Stimulated activated CD4-positive, alpha-beta T cell treated with anti-CD3 and anti-CD28 coated beads, TNF-alpha, amount 100 ng/mL, for 24 hours (primary cell): ENCODE measurements around the gene GAS2L2.

Experiments
- DNase-seq, 3 experiments: peaks; one replicate each; pipeline ENCODE4 v3.0.0-alpha.2; 2020; ENCODE audit warnings: low read depth in 3 of 3

Gene GAS2L2

GRCh38 chr17:35747540-35748017, 5.5 kb downstream of the GAS2L2 start:
- peak; percentile 54 to 79 (median 64) for DNase-seq

DNA sequence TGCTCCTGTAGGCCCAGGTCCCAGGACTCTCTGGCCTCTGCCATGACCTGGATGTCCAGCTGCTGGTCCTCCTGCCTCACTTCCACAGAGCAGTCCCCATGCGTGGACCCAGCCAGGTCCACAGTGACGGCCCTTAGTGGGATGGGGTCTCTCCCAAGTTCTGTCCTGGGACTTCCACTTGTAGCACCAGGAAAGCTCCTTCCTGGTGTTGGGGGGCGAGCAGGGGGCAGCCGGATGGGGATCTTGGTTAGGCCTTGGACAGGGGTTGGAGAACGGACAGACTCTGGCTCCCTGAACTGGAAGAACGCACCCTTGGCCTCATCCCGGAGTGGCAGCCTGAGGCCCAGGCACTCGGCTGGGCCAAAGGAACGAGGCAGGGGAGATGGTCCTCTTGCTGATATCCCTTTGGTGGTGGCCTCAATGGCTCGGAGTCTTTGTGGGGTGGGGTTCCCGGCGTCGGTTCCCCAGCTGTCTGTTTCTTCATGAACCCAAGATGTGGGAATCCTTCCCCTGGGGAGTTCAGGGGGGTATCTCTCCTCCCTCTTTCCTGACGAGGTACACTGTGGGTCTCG, 7.2 kb downstream of the GAS2L2 start:
- DNase-seq = no peak

DNA sequence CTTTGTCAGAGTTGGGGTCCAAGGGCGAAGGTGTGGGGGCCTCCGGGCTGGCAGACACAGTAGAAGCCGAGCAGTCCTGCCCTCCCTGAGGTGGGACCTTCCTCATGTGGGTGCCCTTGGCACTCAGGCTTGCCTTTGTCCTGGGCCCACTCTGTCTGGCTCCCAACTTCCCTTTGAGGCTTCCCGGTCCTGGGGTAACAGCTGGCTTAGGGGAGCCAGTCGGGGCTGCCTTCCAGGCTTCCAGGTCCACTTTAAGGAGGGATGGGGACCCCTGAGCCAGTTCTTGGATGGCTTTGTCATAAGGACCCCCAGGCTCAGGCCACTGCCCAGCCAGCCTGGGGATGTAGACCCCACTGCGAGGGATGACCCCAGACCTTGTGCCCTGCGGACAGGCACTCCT, 7.8 kb downstream of the GAS2L2 start:
- DNase-seq = no peak

DNA sequence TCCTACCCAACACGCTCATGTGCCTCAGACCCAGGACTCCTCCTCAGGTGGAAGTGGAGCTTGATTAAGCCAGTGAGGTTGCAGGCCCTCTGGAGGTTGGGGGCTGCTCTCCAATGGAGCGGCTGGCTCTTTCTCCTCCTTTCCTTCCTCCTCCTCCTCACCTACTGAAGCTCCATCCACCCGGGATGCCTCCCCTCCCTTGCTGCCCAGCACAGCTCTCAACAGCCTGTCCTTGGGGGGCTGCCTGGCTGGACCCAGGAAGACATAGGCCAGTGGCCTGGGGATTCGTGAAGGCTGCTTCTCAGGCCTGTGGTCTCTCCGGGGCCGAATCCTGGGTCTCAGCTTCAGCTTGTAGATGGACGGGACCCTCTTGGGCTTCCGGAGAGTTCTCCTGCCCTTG, 8.2 kb downstream of the GAS2L2 start:
- DNase-seq = no peak

DNA sequence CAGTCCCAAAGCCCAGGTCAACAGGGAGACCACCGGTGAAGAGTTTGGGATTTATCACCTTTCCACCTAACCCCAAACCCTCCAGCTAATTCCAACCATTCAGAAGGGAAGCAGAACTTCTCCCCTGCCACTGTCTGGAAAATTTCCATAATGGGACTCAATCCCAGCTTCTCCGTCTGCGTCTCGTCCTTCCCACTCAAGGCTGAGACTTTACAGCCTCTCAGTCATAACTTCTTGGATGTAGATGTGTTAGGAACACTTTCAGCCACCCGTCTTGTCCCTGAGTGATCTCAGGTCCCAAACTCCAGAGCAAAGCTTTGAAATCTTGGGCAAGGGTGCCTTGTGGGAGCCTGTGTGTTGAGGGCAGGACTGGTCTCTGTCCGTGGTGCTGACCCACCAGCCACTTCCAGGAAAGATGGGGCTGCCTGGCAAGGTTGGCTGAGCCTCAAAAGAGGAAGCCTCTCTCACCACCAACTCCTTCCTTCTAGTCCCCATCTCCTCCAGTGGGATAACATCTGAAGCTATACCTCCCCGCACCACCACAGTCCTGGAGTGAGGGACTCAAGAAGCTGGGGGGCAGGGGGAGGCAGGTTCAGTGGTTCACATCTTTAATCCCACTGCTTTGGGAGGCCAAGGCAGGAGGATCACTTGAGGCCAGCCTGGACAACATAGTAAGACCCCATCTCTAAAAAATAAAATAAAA, 9.3 kb downstream of the GAS2L2 start:
- DNase-seq = no peak

- DNase-seq = no peak
Observed at GRCh38 chr17:35742896-35743477, 10.1 kb downstream of the GAS2L2 start.

DNA sequence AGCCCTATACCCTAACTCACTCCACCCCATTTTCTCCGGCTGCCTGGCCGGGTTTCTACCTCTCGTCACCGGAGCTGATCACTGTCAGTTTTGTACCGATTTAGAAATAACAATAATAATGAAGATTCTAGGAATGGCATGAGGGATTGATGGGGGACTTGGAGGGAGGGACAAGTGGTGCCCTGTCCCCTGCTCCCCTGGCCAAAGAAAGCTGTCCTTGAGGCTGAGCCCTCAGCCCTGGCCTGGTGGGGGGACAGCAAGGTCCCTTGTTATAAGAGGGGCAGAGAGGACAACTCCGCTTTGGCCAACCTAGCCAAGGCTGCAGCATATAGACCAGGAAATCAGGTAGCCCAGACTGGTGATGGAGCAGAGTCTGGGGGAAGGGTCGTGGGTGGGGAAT, 10.5 kb downstream of the GAS2L2 start:
- no peak for DNase-seq

DNA sequence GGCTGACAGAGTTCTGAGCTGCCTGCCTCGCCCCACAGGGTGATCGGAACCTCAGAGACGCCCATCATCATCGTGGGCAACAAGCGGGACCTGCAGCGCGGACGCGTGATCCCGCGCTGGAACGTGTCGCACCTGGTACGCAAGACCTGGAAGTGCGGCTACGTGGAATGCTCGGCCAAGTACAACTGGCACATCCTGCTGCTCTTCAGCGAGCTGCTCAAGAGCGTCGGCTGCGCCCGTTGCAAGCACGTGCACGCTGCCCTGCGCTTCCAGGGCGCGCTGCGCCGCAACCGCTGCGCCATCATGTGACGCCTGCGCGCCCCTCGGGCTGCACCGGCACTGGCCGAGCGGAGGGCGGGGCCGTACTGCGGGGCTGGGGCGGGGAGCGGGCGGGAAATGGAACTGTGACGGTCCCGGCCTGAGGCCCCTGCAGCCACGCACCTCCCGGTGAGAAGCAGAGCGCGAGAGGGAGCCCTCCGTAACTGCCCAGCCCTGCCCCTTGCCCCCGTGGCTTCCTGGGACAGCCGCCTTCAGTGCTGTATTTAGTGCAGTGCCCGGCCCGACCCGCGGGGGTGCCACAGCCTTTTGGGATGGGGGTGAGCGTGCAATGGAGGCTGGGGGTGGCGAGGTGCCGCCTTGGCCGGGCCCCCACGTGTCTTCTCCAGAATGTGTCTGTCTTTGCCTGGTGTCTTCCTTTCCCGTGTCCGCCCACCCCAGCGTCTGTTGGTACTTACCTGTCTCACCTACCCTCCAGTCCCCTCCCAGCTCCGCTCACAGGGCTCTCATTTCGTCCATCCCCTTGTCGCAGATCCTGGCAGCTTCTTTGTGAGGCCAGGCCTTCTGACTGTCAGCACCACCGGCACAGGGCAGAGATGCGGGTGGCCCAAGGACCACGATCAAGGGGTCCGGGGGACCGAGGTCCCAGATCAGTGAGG, 11.8 kb downstream of the GAS2L2 start:
- DNase-seq = peak in 1 of 3 experiments; percentile 33

- DNase-seq = no peak
Observed at GRCh38 chr17:35740216-35740615, 12.8 kb downstream of the GAS2L2 start.

DNA sequence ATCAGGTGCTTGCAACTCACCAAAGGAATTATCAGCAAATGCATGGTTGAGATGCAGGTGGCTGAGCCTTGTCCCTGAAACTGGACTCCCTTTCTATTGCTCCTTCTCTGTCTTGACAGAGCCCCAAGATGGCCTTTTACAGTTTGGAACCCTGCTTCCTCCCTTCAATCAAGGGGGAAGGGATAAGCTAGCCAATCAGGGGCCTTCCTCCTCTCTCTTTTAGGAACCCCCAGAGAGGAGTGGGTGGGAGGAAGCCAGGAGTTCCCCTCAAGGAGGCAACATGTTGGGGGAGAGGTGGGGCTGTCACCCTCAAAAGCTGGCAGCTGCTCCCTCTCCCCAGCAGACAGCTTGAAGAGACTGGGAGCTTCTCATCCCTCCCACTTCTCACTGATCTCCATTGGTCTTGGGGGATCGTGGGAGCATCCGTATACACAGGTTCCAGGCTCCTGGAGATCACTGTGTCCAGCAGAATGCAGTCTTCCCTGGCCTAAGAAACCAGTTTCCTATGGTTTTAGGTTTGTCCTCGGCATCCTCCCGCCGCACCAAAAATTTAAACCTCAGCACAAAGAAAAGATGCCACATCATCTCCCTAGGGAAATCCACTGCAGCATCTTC, 14.4 kb downstream of the GAS2L2 start:
- DNase-seq = no peak

DNA sequence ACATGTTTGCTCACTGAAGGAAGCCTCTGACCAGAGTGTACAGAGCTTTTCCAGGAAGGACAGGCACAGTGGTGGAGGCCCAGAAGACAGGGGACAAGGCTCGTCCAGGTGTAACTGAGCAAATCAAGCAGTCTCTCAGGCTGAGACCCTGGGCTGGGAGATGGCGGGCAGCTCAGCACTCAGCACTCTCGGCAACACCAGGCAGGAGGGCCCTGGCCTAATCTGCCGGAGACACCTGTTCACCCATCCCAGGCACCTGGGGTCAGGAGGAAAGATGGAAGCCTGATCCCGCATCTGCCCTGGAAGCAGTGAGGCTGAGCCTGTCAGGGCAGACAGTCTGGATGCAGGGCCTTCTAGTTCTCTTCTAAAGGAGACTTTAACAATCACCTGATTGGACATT, 16.8 kb downstream of the GAS2L2 start:
- no peak for DNase-seq

DNA sequence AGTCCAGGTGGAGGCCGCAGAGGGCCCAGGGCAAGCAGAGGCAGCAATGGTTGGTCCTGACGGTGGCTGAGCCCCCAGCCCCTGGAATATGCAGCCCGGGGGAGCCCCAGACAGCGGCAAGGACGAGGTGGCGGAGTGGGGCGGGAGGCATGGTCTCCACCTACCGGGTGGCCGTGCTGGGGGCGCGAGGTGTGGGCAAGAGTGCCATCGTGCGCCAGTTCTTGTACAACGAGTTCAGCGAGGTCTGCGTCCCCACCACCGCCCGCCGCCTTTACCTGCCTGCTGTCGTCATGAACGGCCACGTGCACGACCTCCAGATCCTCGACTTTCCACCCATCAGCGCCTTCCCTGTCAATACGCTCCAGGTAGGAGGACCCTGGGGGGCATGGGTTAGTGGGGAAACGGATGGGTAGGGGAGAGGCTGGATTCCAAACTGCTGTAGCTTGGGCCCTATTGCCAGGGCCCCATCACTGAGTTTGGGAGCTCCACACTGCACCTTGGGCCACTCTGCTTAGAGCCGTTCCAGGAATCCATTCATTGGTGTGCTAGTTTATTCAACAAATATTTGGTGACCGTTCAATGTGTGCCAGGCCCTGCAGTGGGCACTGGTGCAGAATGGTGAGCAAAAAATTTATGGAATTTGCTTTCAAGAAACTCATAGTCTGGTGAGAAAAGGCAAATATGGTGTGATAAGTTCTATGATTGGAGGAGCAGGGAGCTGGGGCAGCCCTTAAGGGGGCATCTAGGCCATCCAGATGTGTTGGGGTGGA, 17.8 kb downstream of the GAS2L2 start:
- no peak for DNase-seq

DNA sequence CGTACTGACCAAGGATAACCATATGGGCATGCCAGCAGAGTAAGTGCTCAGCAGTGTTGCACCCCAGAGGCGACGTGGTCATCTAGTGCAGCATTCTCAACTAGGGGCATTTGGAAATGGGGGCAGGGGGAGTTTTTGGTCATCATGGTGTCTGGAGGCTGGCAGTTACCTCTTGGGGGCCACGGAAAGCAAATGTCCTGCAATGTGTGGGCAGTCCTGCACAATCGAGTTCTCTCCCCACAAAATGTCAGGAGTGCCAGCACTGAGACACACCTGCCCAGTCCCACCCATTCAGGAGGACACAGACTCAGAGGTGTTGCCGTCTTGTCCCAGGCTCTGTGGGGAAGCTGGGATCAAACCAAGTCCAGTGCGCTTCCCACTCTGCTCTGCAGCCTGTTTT, 18.6 kb downstream of the GAS2L2 start:
- no peak for DNase-seq

DNA sequence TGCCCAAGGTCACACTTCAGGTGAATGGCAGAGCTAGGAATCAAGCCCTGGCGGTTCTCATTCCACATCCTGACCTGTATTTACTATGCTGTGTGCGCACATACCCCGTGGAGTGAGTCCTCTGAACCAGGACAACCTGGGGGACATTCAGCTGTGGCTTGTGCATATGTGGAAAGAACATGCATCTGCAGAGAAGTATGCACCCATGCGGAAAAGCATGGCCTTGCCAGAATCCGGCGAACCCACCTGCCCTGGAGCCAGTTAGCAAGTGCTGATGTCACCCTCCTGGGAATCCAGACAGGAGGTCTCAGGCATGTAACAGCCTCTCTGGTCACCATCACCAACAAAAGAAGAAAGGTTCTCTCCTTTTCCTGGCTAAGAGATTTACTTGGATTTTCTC, 19.7 kb downstream of the GAS2L2 start:
- DNase-seq = no peak

- no peak for DNase-seq
Observed at GRCh38 chr17:35732806-35733136, 20.3 kb downstream of the GAS2L2 start.

DNA sequence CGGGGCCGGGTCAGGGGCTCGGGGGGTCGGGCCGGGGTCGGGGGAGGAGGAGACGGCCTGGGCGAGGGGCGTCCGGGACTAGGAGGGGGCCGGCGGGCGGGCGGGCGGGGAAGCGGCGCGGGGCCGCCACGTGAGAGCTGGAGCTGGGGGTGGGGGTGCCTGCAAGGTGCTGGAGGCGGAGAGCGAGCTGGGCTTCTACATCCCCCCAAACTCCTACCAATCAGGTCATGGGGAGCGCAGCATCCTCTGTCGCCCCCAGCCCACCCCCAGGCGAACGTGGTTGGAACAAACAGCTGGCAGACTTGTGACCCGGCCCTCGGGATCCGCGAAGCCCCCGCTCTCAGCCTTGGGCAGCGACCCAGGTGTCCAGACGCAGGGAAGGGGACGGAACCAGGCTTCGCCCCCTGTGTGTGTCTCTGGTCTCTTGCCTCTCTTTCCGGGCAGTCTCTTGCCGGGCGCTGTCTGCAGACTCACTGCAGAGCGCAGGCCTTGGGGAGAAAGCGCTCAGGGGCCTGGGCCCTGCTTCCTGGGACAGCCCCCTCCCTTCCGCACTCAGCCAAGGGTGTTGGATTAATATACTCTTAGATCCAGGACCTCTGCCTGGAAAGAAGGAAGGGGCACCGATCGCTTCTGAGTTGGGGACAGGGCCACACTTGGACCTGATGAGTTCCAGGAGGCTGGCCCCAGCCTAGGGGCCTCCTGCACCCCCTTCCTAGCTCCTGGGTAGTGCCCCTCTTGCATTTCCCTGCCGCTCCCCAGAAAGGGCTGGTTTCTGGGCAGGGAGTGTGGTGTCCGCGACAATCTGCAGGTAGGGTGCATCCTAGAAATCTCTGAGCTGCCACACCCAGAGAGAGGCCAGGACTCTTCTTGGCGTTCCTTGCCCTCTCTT, 20.9 kb downstream of the GAS2L2 start:
- DNase-seq = no peak

DNA sequence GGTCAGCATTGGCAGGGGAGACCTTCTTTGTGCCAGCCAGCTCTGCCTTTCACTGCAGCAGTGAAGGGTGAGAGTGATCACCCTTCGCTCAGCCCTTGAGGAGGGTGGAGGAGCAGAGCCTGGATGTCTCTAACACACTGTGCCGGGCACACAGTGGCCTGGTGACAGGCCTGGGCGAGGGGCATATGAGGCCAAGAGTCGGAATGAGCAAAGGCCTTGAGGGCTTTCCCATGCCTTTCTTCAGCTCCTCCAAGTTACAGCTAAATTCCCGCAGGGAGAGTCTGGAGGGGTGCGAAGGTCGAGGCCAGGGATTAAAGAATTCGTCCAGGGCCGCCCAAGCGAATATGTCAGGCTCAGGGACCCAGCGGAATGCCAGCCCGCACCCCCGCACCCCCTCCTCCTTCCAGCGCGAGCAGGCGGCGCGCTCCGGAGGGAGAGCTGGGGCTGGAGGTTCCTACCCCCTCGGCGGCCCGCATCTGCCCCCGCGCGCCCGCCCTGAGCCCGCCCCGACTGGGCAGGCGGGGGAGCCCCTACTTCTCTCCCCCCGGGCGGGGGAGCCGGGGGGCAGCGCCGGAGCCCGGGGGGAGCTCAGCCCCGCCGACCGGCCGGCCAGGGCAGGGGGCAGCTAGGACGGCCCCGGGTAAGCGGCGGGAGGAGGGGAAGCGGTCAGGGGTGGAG, 21.7 kb downstream of the GAS2L2 start, which contains the start of gene RASL10B:
TSS of gene RASL10B (plus strand) at position 401 of the 678 bp plus-strand sequence. CDS start 3,546 bp downstream, outside the sequence.
- DNase-seq = peak in 2 of 3 experiments; percentile 18 to 59

- DNase-seq = no peak
Observed at GRCh38 chr17:35730400-35731005, 22.5 kb downstream of the GAS2L2 start.

DNA sequence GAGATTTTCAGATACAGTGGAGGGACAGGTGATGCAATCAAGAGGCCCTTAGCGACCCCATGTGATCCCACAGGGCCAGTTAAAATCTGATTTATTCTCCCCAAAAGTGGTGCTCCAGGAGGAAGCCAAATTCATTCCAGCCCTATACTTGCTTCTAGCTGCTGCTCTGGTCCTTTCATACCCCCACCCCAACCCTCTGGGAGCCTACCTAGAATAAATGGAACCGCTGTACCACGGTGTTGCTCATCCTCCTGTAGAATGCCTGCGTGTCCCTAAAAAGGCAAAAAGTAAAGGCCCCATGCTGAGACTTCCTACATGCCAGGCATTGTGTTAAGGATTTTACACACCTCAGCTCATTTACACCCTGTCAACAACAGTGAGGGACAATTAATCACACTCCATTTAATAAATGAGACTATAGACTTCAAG, 23.6 kb downstream of the GAS2L2 start:
- no peak for DNase-seq
